ENCODE measurements around the gene RPL23. TPM values are rescaled to one million over a fixed set of nuclear protein-coding genes. Genes with fewer than 3 reads are reported as not detected.

The RPL23 gene
- total and polyA plus RNA-seq, 3 donors from 2014 or later, result 406 to 912 (median 746) TPM

GRCh38 chr17:38852771-38853291 lies 690 bp downstream of the RPL23 start:
- Histone ChIP-seq H3K36me3 (ENCODE audit: low read depth, missing control alignments) (no peaks in the 10 kb centered on the region), H3K4me1 (peaks cover 18% of the 10 kb centered on the region), H3K4me3 (peak overlapping the region; percentile 67 to 78), H3K27me3 (no peaks in the 10 kb centered on the region), H3K9me3 (no peaks in the 10 kb centered on the region), H3K27ac (peak overlapping the region; percentile 96 to 97)
- TF ChIP-seq CTCF (IDR thresholded peaks at IDR 0.05), result no peak
- no peak for TF ChIP-seq POLR2A (IDR thresholded peaks at IDR 0.05)
- no peak for DNase-seq
- intact Hi-C loops (cut with DNase I; ENCODE audit: low total_unique reads), result no loop called here
- WGBS, 2 donors, result 0 to 1% methylated on average over 19 of the region's 19 CpGs

GRCh38 chr17:38851434-38851833 lies 2.1 kb downstream of the RPL23 start:
- Histone ChIP-seq H3K36me3 (ENCODE audit: low read depth, missing control alignments) (no peaks in the 10 kb centered on the region), H3K27me3 (no peaks in the 10 kb centered on the region), H3K27ac (no peak overlapping the region), H3K4me3 (no peak overlapping the region), H3K9me3 (no peaks in the 10 kb centered on the region), H3K4me1 (peaks cover 18% of the 10 kb centered on the region)
- no peak for DNase-seq
- intact Hi-C loops (cut with DNase I; ENCODE audit: low total_unique reads), result no loop called here
- TF ChIP-seq CTCF (IDR thresholded peaks at IDR 0.05) (no peak), POLR2A (IDR thresholded peaks at IDR 0.05) (no peak)
- WGBS, 2 donors, result 50 to 51% methylated on average over 2 of the region's 2 CpGs

GRCh38 chr17:38850374-38850773 lies 3.1 kb downstream of the RPL23 start:
- 69 to 79% methylated on average over 7 of the region's 7 CpGs for WGBS, 2 donors
- no peaks in the 10 kb centered on the region for H3K9me3 ChIP-seq
- peaks cover 18% of the 10 kb centered on the region for H3K4me1 ChIP-seq
- TF ChIP-seq CTCF (IDR thresholded peaks at IDR 0.05), result no peak
- no peak for TF ChIP-seq POLR2A (IDR thresholded peaks at IDR 0.05)
- no peak for DNase-seq
- H3K27ac ChIP-seq, result no peak overlapping the region
- no peaks in the 10 kb centered on the region for H3K36me3 ChIP-seq (ENCODE audit: low read depth, missing control alignments)
- intact Hi-C loops (cut with DNase I; ENCODE audit: low total_unique reads), result no loop called here
- no peaks in the 10 kb centered on the region for H3K27me3 ChIP-seq
- no peak overlapping the region for H3K4me3 ChIP-seq

- H3K4me1 ChIP-seq, result peaks cover 15% of the 10 kb centered on the region
- no peak for DNase-seq
- TF ChIP-seq POLR2A (IDR thresholded peaks at IDR 0.05) (no peak), CTCF (IDR thresholded peaks at IDR 0.05) (no peak)
- intact Hi-C loops (cut with DNase I; ENCODE audit: low total_unique reads), result no loop called here
- no peaks in the 10 kb centered on the region for H3K27me3 ChIP-seq
- WGBS, 2 donors, result 78 to 79% methylated on average over 16 of the region's 16 CpGs
- no peak overlapping the region for H3K4me3 ChIP-seq
- no peak overlapping the region for H3K27ac ChIP-seq
- no peaks in the 10 kb centered on the region for H3K9me3 ChIP-seq
- no peaks in the 10 kb centered on the region for H3K36me3 ChIP-seq (ENCODE audit: low read depth, missing control alignments)
Measured at GRCh38 chr17:38848939-38849605, 4.4 kb downstream of the RPL23 start.

GRCh38 chr17:38848557-38848891 lies 5.0 kb downstream of the RPL23 start:
- Histone ChIP-seq H3K27ac (no peak overlapping the region), H3K4me3 (no peak overlapping the region), H3K4me1 (peaks cover 14% of the 10 kb centered on the region), H3K36me3 (ENCODE audit: low read depth, missing control alignments) (no peaks in the 10 kb centered on the region), H3K27me3 (no peaks in the 10 kb centered on the region), H3K9me3 (no peaks in the 10 kb centered on the region)
- WGBS, 2 donors, result 80 to 85% methylated on average over 1 of the region's 1 CpG
- intact Hi-C loops (cut with DNase I; ENCODE audit: low total_unique reads), result no loop called here
- TF ChIP-seq CTCF (IDR thresholded peaks at IDR 0.05), result no peak
- TF ChIP-seq POLR2A (IDR thresholded peaks at IDR 0.05), result no peak
- DNase-seq, result no peak
